ENCODE data around the gene TYMP.

Gene TYMP

DNA sequence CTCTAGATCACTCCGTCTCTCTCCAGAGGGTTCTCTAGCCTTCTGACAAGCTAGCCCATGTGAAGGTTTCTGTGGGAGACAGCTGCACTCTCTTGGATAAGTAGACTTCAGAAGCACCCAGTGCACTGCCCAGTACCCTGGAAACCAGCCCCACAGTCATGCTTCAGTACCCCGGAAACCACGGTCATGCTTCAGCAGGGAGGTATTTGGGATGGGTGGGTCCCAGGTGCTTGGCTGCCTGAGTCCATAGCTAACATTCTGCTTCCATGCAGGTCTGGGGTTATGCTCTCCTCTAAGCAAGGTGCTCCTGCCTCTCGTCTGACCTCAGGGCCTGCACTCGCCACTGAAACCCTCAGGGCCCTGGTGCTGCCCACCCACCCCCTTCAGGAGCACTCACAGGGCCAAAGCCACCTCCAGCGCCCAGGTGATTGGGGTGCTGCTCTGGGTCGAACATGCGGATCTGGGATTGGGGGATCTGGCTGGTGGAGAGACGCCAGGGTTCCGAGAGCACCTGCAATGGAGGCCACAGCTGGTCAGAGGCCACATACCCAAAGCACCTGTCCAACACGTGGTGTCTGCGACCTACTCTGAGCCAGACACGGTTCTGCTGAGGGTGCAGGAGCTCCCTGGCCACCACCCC is 40.2 kb upstream of the TYMP start:
- DNase-seq (ENCODE audit: low spot score) = no peak
- TF ChIP-seq, protein P1, sequence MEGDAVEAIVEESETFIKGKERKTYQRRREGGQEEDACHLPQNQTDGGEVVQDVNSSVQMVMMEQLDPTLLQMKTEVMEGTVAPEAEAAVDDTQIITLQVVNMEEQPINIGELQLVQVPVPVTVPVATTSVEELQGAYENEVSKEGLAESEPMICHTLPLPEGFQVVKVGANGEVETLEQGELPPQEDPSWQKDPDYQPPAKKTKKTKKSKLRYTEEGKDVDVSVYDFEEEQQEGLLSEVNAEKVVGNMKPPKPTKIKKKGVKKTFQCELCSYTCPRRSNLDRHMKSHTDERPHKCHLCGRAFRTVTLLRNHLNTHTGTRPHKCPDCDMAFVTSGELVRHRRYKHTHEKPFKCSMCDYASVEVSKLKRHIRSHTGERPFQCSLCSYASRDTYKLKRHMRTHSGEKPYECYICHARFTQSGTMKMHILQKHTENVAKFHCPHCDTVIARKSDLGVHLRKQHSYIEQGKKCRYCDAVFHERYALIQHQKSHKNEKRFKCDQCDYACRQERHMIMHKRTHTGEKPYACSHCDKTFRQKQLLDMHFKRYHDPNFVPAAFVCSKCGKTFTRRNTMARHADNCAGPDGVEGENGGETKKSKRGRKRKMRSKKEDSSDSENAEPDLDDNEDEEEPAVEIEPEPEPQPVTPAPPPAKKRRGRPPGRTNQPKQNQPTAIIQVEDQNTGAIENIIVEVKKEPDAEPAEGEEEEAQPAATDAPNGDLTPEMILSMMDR (IDR thresholded peaks at IDR 0.05; ENCODE audit: extremely low read depth, missing control alignments) = no peak

- DNase-seq (ENCODE audit: low spot score) = no peak
- TF ChIP-seq, protein P1 (IDR thresholded peaks at IDR 0.05; ENCODE audit: extremely low read depth, missing control alignments) = no peak
Measured at GRCh38 chr22:50569041-50569459, 39.2 kb upstream of the TYMP start.

DNA sequence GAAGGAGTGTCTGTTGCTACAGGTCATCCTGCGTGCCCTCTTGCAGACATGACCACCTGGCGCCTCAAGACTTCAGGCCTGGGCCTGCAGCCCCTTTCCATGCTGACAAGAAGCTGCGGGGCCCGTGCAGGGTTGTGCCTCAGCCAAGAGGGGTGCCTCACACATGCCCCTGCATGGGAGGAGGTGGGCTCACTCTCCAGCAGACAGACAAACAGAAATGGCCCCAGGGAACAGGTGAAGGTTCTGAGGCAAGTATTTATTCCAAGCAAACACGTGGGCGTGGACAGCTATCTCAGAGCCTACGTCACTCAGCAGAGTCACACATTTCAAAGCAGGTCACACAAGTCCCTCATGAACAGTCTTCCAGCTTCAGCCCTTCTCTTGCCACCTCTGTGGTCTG is 38.8 kb upstream of the TYMP start:
- no peak for DNase-seq (ENCODE audit: low spot score)
- TF ChIP-seq, protein P1 (IDR thresholded peaks at IDR 0.05; ENCODE audit: extremely low read depth, missing control alignments) = no peak

- DNase-seq (ENCODE audit: low spot score) = no peak
- TF ChIP-seq, protein P1 (IDR thresholded peaks at IDR 0.05; ENCODE audit: extremely low read depth, missing control alignments) = no peak
Measured at GRCh38 chr22:50567721-50568252, 38.0 kb upstream of the TYMP start.

GRCh38 chr22:50564289-50564688 is 34.5 kb upstream of the TYMP start:
- no peak for DNase-seq (ENCODE audit: low spot score)
- TF ChIP-seq, protein P1 (IDR thresholded peaks at IDR 0.05; ENCODE audit: extremely low read depth, missing control alignments) = no peak

- TF ChIP-seq, protein P1 (IDR thresholded peaks at IDR 0.05; ENCODE audit: extremely low read depth, missing control alignments) = no peak
- no peak for DNase-seq (ENCODE audit: low spot score)
Measured at GRCh38 chr22:50563413-50564160, 33.8 kb upstream of the TYMP start.
